Measurements from ENCODE around the gene ALS2CL.

ALS2CL gene

DNA sequence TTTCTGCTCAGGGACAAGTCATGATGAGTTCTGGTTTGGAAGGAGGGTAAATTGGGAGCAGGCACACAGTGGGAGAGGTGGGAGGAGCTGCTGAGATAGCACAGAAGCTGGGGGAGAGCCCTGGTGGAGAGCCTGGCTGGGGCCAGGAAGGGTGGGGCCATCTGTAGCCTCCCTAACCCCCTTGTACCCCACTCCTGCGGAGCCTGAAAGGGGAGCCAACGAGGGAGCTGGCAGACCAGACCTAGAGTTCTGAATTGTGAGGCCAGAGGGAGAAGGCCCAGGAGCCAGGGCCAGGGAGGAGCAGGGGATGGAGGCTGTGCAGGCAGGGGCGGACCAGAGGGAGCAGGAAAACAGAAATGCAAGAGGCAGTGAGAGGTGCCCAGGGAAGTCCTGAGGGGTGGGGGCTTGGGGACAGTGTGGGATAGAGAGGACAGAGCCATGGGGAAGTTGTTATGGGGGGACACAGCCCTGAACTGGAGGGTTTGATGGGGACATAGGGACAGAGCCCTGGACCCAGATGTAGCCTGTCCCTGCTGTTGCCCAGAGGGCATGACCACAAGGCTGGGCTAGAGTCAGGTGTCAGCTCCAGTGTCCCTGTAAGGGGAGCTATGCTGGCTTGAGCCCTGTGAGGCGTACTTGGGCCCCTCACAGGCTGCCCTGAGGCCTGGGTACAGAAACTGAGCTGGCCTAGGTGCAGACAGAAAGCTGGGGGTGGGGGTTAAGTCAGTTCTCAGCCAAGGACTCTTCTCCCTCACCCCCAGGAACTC lies 8.9 kb upstream of the ALS2CL start:
- DNase-seq (ENCODE audit: low read depth): no peak

DNA sequence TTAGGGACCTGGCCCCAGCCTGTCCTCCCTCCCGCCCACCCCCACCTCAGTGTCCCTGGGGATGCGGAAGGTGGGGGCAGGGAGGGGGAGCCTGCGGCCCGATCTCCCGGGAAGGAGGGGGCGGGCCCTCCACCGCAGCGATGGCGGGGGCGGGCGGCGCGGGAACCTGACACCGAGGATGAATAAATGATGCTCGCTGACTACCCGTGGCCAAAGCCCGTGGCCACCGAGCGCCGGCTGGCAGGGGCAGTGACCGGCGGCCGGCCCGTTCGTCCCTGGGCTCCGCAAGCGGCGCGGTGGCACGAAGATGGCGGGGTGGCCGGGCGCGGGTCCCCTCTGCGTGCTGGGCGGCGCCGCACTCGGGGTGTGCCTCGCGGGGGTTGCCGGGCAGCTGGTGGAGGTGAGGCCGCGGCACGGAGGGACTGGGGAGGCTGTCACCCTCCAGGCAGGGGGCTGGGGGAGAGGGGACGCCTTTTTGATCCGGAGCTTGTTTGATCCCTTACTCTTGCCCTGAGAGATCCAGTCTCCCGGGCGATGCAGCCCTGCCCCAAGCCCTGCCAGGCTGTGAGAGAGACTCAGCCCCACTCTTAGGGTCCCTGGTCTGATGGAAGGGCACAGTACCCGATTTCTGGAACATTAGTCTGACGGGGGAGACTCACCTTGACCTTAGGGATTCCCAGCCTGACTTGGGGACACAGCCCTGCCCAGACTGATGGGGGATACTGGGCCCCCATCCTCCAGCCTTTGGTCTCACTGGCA lies 7.9 kb upstream of the ALS2CL start, which contains the start of gene TMIE:
TMIE (plus strand) TSS at position 212 of the 759 bp plus-strand sequence; CDS start at position 308, 96 bp downstream.
- no peak for DNase-seq (ENCODE audit: low read depth)

DNA sequence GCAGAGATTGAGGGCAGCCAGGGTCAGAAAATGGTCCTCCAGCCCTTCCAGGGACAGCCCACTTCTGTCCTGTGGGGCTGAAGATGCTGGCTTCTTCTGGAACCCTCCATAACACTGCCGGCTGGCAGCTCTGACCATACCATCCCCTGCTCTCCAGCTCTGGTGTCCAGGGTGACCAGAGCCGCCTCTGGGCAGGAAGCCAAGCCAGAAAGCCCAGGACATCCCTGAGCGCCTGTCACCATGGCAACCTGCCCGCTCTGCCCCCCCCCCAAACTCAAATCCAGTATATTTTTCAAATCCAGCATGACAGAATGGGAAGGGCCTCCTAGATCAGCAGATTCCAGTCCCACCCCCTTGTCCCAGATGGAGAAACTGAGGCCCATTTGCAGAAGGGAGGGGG lies 7.3 kb upstream of the ALS2CL start:
- no peak for DNase-seq (ENCODE audit: low read depth)

DNA sequence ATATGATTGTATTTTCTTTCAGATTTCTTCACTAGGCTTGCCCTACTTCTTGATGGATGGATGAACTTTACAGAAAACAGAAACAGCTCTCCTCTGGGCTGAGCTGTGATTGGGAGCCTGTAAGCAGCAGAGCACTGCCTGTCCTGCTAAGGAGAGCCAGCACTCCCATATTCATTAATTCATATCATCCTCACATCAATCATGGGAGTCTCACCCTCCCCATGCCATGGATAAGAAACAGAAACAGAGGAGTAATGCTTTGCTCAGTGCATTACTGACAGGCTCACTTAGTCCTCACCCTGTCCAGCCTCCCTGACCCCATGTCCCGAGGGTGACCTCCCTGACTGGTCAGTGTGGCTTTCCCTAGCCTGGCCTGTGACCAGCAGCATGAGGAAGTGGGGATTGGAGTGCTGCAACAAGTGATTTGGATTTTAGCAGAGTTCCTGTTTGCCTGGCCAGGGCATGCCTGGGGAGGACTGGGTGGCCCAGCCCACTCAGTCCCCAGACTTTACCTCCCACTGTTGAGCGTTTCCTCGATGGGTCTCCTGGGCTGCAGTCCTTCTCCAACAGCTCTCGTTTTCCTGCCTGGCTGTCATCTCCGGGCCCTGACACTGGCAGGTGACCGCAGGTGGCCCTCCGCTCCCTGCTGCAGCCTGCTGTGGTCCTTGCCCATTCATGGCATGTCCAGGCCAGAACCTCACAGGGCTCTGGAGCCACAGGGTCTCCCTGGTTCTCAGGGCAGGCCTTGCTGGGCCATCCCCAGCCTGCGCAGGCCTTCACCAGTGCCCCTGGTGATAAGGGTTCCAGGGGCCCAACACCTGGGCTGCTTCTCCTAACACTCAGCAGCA lies 6.4 kb upstream of the ALS2CL start:
- DNase-seq (ENCODE audit: low read depth): no peak

DNA sequence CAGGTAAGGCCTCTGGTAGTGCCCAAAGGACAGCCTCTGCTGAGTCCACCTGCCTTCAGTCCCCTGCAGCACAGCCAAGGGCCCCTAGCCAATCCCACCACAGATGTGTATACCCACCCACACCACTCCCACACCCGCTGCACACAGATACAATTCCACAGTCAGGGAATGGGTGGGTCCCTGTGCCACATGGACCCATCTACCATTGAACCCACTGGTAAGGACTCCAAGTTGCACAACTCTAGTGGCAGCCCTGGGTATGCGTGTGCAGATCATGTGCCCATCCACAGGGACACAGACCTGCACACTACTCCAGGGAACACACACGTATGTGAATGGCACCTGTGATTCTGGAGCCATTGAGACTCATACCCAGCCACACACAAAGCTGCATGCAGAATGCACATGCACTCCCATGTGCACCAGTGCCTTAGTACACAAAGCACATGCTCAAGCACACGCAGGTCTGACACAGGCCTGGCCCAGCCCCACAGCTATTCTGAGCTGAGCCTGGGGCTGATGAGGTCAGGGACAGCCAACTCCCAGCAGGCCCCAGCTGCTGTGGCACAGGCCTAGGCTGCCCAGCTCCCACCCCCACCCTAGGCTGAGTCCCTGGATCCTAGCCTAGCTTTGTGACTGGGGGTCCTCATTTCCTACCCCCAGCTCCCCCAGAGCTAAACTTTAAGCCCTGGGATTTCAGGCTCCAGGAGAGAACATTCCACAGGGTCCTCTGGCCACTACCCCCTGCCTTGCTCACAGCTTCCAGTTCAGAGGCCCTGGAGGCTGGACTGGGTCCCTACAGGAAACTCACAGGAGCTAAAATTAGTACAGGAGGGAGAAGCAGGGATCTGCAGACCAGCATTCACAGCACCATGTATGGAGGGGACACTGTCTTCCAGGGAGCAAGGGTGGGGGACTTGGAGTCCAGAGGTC lies 2.7 kb upstream of the ALS2CL start:
- no peak for DNase-seq (ENCODE audit: low read depth)

DNA sequence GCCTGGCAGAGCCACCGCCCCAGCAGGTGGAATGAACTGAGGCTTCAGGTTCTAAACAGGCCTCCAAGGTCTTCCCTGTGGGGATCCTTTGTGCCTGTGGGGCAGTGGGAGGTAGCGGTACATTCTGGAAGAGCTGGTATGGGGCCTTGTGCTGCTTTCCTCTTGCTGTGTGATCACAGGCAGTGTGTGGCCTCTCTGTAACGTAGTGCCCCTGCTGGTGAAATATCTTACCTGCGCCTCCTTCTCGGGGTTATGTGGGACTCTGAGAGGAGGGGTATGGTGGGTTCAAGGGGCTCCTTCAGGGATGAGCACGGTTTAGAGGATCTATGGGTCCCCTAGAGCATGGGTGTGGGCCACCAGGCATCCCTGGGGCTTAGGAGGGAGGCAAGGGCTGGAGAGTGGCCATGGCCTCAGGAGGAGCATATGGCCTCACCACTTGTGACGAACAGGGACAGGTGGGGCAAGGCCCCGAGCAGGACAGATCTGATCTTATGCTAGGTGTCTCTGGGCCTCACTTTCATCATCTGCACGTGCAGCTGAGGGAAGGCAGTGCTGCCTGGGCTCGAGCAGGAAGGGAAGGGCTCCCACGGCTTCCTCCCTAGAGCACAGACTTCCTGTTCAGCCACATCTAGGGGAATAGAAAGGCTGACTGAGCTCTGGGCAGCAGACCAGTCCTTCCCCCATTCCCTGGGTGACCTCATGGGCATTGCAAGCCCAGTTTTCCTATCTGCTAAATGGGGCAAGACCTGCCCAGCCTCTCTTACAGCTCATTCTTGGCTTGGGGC lies 1.9 kb upstream of the ALS2CL start:
- DNase-seq (ENCODE audit: low read depth): no peak

DNA sequence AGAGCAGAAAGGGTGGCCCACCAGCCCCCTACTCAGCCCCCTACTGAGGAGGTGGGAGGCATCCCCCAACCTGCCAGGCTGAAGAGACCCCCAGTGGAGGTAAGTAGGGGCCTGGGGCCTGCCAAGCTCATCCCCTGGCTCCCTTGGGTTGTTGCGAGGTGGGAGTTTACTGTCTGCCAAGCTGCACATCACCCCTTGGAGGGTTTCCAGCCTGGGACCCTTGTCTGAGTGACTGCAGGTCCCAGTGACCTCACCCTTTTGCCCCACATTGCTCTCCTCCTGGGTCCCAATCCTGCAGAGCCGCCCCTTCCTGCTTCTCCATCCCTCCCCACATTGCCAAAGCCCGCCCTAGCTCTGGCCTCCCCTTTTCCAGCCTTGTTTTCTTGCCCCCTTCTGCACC lies 1.0 kb upstream of the ALS2CL start:
- DNase-seq (ENCODE audit: low read depth): no peak

DNA sequence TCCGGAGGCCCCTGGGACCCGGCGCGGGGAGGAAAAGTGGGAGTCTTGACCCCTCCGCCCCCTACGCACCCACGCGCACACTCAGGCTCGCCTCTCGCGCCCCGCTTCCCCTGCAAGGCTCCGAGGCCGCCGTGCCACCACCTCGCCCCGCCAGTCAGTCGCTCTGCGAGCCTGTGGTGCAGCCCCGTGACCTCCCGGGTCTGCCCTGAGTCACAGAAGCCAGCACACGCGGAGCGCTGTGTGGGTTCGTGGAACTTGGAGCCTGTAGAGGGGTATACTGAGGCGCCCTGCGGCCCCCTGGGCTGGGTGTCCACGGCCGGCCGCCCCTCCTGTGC lies 380 bp upstream of the ALS2CL start:
- no peak for DNase-seq (ENCODE audit: low read depth)

DNA sequence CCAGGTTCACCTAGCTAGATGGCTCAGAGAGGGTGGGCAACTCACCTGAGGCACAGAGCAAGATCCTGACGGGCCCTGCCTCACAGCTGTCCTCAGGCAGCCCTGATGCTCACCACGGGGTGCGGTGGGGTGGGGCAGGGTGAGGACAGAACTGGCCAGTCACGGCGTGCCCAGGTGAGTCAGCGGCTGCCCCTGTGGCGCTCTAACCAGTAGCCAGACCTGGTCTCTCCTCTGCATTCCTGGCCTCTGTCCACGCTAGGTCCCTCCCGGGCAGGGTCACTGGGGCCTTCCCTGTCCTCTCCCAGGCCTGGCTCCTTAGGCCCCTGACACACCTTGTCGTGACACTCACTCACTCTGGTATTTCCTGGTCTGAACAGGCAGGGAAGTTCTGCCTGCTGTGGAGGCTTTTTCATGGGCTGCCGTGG lies 901 bp downstream of the ALS2CL start:
- DNase-seq (ENCODE audit: low read depth): no peak

DNA sequence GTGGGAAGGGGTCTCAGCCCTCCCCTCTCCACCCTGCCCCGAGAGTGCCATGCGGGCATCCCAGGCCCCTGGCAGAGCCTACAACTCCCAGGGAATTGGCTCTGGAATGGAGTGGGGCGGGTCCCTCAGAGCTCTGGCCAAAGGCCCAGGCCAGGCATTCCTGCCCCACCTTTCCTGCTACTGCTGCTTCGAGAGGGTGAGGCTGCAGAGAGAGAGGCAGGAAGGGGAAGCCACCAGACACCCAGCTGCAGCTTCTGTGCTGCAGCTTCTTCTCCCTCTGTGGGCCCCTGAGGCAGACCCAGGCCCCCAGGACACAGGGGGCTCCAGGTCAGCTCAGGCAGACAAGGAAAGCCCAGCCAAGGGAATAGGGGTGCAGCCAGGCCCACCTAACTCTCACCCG lies 2.7 kb downstream of the ALS2CL start:
- no peak for DNase-seq (ENCODE audit: low read depth)

DNA sequence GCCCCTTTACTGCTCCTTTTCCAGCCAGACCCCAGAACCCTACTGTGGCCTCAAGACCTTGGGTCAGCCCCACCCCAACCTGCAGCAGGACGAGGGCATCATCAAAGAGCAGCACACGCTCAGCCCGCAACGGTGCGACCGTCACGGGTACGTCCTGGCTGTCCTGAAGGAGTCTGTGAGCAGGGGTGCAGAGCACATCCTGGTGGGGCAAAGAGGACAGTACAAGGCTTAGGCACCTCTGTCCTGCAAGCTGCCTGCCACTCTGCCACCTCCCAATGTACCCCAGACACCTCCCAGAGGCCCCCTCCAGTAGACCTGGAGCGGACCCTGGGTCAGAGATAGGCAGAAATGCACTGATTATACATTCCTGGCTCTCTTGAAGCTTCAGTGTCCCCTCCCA lies 8.0 kb downstream of the ALS2CL start:
- no peak for DNase-seq (ENCODE audit: low read depth)

DNA sequence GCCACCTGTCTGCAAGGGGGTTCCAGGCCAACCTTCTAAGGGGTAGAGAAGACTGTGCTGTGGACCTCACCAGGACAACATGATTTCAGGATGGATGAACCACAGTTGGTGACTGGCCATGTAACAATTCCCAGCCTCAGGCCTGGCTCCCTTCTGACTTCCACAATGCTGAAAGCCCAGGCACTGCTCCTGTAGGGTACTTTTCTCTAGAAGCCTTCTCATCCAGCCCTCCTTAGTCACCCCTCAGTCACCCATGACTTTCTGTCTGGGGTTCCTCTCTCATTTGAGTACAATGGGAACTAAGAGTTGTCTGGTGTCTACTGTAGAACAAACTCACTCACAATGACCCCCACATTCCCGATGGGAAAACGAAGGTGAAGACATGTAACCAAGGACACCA lies 8.6 kb downstream of the ALS2CL start:
- DNase-seq (ENCODE audit: low read depth): no peak

DNA sequence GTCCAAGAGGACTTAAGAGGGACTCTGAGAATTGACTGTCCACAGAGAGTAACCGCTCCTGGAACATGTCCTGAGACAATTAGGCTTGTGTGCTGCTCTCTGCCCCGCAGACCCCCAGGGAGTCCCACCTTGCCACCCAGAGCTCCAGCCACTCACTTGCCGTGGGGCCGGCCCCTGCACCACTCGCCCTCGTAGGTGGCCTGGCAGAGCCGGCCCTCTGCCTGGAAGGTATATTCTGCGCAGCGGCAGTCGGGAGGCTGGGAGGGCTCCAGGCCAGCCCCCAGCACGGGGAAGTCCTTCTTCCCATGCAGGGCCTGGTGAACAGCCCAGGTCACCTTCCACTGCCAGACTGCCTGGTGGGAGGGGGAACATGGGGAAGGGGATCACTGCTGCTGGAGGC lies 10.5 kb downstream of the ALS2CL start:
- no peak for DNase-seq (ENCODE audit: low read depth)

DNA sequence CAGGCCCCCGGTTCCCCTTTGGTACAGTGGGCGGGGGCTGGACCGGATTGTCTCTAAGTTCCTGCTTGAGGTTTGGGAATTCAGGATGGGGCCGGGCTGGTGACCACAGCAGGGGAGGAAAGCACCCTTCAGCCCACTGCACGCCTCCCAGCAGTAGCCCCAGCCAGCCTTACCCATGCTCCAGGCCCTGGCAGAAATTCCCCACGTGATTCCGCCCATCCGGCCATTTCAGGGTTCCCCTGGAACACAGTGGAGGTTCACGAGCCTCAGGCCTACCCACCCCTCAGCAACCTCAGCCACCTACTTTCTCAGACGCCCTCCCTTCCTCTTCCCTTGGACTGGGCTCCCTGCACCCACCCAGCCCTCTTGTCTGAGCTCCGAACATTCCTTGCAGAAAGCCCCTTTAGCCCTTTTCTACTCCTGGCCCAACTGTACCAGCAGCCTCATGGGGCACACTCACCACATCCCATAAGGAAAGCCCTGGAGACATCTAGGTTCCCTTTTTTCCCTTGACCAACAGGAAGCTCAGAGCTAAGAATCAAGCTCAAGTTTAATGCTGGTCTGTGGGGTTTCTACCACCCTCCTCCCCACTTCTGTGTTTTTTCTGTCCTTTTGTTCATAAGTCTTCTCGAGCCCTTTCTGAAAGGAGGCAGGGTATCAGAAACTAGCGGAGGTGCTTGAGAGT lies 11.5 kb downstream of the ALS2CL start:
- DNase-seq (ENCODE audit: low read depth): no peak

DNA sequence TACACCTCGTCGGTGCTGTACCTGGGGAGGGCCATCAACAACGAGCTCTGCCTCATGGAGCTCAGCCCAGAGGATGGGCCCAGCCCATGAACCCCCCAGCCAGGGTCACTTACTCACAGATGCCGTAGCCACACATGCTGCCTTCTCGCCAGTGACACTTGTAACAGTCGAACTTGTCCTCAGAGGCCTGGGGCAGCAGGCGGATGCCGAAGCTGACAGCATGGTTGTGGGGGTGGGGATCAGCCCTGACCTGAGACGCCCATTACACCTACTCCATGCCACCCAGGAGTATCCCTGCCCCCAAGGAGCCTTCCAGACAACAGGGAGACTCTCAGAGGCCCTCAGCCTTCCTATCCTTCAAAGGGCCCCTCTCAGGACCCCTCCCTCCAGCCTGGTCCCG lies 12.1 kb downstream of the ALS2CL start:
- no peak for DNase-seq (ENCODE audit: low read depth)

DNA sequence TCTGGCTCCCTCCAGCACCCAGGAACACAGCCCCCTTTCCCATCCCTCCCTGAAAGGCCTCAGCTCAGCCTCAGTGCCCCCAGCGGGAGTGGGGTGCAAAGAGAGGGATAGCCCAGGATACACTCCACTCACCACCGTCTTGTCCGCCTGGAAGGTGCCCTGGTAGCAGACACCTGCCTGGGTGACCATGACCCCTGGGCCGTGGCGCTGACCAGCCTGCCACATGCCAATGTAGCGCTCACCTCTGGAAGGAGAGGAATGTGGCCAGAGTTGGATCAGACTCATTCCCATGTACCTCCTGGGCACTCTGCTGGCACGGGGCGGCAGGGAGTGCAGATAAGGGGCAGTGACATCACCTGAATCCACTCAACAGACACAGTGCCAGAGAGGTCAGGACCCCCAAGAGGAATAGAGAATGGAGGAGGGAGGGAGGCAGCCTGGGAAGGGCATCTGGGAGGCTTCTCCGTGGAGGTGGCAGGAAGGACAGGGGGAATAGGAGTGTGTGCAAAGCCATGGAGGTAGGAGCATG lies 13.1 kb downstream of the ALS2CL start:
- DNase-seq (ENCODE audit: low read depth): no peak

DNA sequence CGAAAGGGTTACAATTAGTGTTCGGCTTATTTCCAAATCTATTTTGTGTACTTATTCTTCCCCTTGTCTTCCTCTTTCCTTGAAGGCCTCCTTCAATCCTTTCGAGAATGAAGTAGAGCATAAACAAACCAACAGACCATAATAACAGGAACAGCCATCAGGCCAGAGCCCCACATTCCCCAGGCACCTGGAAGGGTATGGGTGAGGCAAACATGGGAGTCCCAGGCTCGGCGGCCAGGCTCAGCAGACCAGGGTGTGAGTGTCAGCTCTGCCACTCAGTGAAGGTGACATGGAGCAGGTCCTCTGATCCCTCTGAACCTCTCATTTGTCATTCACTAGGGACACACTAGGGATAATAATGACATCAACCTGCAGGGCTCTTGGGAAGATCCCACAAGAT lies 13.8 kb downstream of the ALS2CL start:
- no peak for DNase-seq (ENCODE audit: low read depth)

DNA sequence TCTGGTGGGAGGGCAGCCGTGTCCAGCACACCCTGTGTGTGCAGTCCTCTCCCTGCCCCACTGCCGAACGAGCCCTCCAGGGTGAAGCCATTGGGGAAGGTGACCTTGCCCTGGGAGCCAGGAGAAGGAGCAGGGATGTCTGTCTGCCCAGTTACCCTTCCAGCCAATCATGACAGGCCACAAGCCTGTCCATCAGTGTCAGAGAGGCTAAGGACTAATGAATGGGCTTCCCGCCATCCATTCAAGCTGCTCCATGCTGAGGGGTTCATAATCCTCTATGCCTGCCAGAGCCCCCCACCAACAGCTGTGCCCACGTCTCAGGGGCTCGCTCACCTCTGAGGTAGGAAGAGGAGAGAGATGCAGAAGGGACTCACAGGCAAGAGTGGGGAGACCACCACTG lies 15.2 kb downstream of the ALS2CL start:
- no peak for DNase-seq (ENCODE audit: low read depth)

DNA sequence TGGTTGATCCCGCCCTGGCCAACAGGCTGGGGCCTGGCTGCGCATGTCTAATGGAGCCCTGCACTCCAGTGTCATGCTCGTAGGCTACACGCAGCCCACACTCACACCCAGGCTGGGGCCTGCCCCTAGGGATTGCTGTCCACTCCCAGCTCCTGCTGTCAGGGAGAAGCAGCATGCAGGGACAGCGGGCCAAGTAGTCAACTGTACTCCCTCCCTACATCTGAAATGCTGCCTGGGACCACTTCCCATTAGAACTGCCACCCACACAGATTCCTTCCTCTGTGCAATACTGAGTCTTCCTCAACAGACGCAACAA lies 16.1 kb downstream of the ALS2CL start:
- DNase-seq (ENCODE audit: low read depth): no peak

All from fibroblast of the conjunctiva (primary cell).